Spleen (tissue), 11 donors: ENCODE results near the gene BTRC. TPM values are rescaled to one million over a fixed set of nuclear protein-coding genes. Genes with fewer than 3 reads are reported as not detected.

ENCODE experiments used
- DNase-seq: peaks from one replicate; pipeline ENCODE4 v3.0.0-alpha.2; 2020
- H3K27ac ChIP-seq, 8 donors: fragments of 200-600 bp; sonication (generic) in 7 of 8; 1 replicate in 4 of 8; 2 replicates in 4 of 8; pipeline versions ENCODE4 v1.5.0 to v1.8.0; 2016 to 2021; ENCODE audit warnings: inconsistent platforms in 4 of 8, mild to moderate bottlenecking in 4 of 8, moderate library complexity in 1 of 8
- H3K27me3 ChIP-seq, 7 donors: fragments of 200-600 bp; sonication (generic) in 6 of 7; replicated peaks in 1 of 7; 1 replicate in 4 of 7; 2 replicates in 3 of 7; pipeline versions ENCODE4 v1.5.0 to v1.8.0; 2016 to 2021; ENCODE audit warnings: inconsistent platforms in 3 of 7, mild to moderate bottlenecking in 1 of 7
- H3K36me3 ChIP-seq, 6 donors: fragments of 200-600 bp; sonication (generic) in 5 of 6; 1 replicate in 4 of 6; 2 replicates in 2 of 6; pipeline versions ENCODE4 v1.5.0 to v1.8.0; 2016 to 2021; ENCODE audit warnings: inconsistent platforms in 2 of 6
- H3K4me1 ChIP-seq, 6 donors: fragments of 200-600 bp; sonication (generic) in 5 of 6; 1 replicate in 3 of 6; 2 replicates in 3 of 6; pipeline versions ENCODE4 v1.5.0 to v1.8.0; 2016 to 2021; ENCODE audit warnings: inconsistent platforms in 3 of 6
- H3K4me3 ChIP-seq, 8 donors: fragments of 200-600 bp; sonication (generic) in 7 of 8; 1 replicate in 4 of 8; 2 replicates in 4 of 8; pipeline versions ENCODE4 v1.5.0 to v1.8.0; 2016 to 2021; ENCODE audit warnings: inconsistent platforms in 4 of 8, mild to moderate bottlenecking in 4 of 8, moderate library complexity in 2 of 8
- H3K9me3 ChIP-seq, 8 donors: fragments of 200-600 bp; sonication (generic) in 7 of 8; 1 replicate in 4 of 8; 2 replicates in 4 of 8; pipeline versions ENCODE4 v1.5.0 to v1.8.0; 2016 to 2021; ENCODE audit warnings: inconsistent platforms in 4 of 8
- POLR2A ChIP-seq, 3 donors: fragments of 450-650 bp; IDR thresholded peaks; one replicate each; pipeline ENCODE4 v1.5.1; 2017; ENCODE audit warnings: antibody characterized with exemption in 3 of 3, mild to moderate bottlenecking in 1 of 3
- POLR2AphosphoS5 ChIP-seq, 3 donors: sonication (generic); formaldehyde crosslinking; IDR thresholded peaks; one replicate each; pipeline ENCODE4 v1.5.1; 2017; ENCODE audit warnings: antibody characterized with exemption in 3 of 3
- WGBS, 5 donors: extraction: QIAGEN DNeasy Blood & Tissue Kit in 3 of 5; methylation state at CpG; one replicate each; pipeline versions ENCODE4 v1.1.5 to v1.1.7; 2013 to 2018; 5-methylcytosine and 5-hydroxymethylcytosine counted together
- intact Hi-C: fragments of 100-400 bp; cut with DNase I; formaldehyde crosslinking; loops from one replicate; pipeline ENCODE4 v1.15.0; 2023; ENCODE audit warnings: low total_unique reads
- polyA plus RNA-seq, 3 donors: library from polyadenylated mRNA; stranded (reverse); fragments of 200-250 nt; gene quantifications; one replicate each; pipeline ENCODE4 v1.2.1, GENCODE V29; 2013
- total RNA-seq, 7 donors: library from RNA; depleted of rRNA in 3 of 7; stranded (reverse); fragments of >200 nt in 3 of 7; fragmentation: NEBNext Ultra II Directional in 4 of 7; extraction: Animal tissue kit (Norgen Biotek cat#: 25700) in 4 of 7; gene quantifications; one replicate each; pipeline versions ENCODE4 v1.1.0 to v1.2.1, GENCODE V29; 2016 to 2021
- TF ChIP-seq, protein P1 (sequence below), 11 experiments: fragments of 200-600 bp in 7 of 11; fragments of 450-650 bp in 4 of 11; sonication (generic) in 4 of 11; IDR thresholded peaks in 8 of 11; conservative IDR thresholded peaks in 3 of 11; 1 replicate in 7 of 11; 2 replicates in 4 of 11; pipeline versions ENCODE4 v1.4.0 to v1.8.0; 2016 to 2021; ENCODE audit warnings: antibody characterized with exemption in 11 of 11, inconsistent platforms in 4 of 11, mild to moderate bottlenecking in 1 of 11
- donor health status: healthy with polysubstance abuse.
- donor health status: DM: no; HTN: no; CAD: no; lungs with moderate emphysema.
- donor health status: DM: no; HTN: no; CAD: no.
- donor health status: Bipolar disorder and iron deficiency.
- donor health status: healthy.
- donor health status: DM: no; HTN: no; CAD: no.
- donor health status: DM: yes; HTN: yes; CAD: no.

The BTRC gene
- total and polyA plus RNA-seq, 10 donors = 2.7 to 23.9 (median 19.3) TPM

DNA sequence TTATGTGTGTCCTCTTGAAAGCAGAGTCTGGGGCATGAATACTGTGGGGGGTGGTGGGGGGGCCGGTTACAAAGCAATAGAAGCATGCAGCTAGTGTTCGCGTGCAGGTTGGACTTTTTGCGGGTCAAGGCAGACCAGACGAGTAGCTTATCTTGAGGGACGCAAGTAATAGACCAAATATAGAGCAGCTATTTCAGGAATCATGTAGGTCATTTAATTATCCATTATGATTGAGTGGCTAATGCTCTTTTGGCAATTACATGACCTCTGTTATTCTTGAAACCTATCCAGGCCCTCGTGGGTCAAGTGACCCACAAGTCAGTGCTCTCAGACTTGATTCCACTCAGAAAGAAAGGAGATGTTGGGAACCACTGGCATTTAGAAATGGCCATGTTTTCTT is 93.0 kb downstream of the BTRC start:
- WGBS, 5 donors = 72 to 83% (median 77%) methylated on average over 7 of the region's 7 CpGs
- H3K27me3 ChIP-seq = no peaks in the 10 kb centered on the region
- H3K4me3 ChIP-seq = no peak overlapping the region
- no peak for DNase-seq
- no peaks in the 10 kb centered on the region for H3K9me3 ChIP-seq
- peaks cover 0 to 19% (median 5%) of the 10 kb centered on the region in 6 donors for H3K4me1 ChIP-seq
- H3K36me3 ChIP-seq = no peaks in the 10 kb centered on the region
- TF ChIP-seq, protein P1, sequence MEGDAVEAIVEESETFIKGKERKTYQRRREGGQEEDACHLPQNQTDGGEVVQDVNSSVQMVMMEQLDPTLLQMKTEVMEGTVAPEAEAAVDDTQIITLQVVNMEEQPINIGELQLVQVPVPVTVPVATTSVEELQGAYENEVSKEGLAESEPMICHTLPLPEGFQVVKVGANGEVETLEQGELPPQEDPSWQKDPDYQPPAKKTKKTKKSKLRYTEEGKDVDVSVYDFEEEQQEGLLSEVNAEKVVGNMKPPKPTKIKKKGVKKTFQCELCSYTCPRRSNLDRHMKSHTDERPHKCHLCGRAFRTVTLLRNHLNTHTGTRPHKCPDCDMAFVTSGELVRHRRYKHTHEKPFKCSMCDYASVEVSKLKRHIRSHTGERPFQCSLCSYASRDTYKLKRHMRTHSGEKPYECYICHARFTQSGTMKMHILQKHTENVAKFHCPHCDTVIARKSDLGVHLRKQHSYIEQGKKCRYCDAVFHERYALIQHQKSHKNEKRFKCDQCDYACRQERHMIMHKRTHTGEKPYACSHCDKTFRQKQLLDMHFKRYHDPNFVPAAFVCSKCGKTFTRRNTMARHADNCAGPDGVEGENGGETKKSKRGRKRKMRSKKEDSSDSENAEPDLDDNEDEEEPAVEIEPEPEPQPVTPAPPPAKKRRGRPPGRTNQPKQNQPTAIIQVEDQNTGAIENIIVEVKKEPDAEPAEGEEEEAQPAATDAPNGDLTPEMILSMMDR (IDR thresholded peaks at IDR 0.05 in 8 of 11, conservative IDR thresholded peaks at IDR 0.05 in 3 of 11) = no peak
- TF ChIP-seq POLR2AphosphoS5 (IDR thresholded peaks at IDR 0.05) = no peak
- TF ChIP-seq POLR2A (IDR thresholded peaks at IDR 0.05) = no peak
- H3K27ac ChIP-seq = no peak overlapping the region
- intact Hi-C loops = no loop called here

- no peak for DNase-seq
- WGBS, 5 donors = 95 to 98% (median 98%) methylated on average over 2 of the region's 2 CpGs
Measured at GRCh38 chr10:101447477-101447876, 93.5 kb downstream of the BTRC start.

DNA sequence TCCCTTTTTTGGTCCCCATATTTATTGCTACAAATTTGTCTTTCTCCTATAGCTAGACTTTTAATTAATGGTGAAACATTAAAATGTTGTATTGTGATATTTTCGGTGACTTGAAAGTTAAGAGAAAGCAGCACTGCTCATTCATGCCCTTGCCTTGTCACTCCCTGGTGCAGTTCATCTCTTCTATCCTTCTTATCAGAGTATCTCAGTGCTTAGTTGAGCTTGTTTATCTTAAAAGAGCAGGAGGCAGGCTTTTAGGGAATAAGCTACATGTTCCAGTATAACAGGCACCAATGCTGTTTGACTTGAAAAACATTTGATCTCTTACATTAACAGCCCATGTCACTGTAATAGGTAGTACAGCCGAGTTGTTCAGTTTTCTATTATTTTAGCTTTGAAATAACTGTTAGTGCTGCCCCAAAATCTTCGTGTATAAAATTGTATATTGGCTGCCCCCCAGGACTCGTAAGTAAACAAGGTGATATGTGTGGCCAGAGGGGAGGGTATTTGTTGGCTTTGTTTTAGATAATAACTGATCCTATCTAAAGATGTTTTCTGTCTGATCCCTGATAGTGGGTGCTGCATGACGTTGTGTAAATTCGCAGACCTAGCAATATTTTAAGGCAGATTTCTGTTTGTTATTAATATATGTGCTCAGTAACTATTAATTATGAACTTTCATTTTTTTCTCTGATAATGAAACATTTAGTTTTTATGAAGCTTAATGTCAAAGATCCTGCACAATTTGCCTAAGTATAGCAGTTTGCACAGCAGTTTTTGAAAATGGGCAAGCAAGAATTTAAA is 96.5 kb downstream of the BTRC start:
- Histone ChIP-seq H3K4me3 (no peak overlapping the region), H3K9me3 (no peaks in the 10 kb centered on the region), H3K36me3 (no peaks in the 10 kb centered on the region), H3K27ac (no peak overlapping the region), H3K27me3 (no peaks in the 10 kb centered on the region), H3K4me1 (peaks cover 0 to 41% (median 5%) of the 10 kb centered on the region in 6 donors)
- WGBS, 5 donors = 74 to 89% (median 77%) methylated on average over 6 of the region's 6 CpGs
- TF ChIP-seq, protein P1 (IDR thresholded peaks at IDR 0.05 in 8 of 11, conservative IDR thresholded peaks at IDR 0.05 in 3 of 11) = no peak
- TF ChIP-seq POLR2A (IDR thresholded peaks at IDR 0.05) (no peak), POLR2AphosphoS5 (IDR thresholded peaks at IDR 0.05) (no peak)
- intact Hi-C loops = no loop called here
- no peak for DNase-seq

More at GRCh38 chr10:101447477-101447876, 93.5 kb downstream of the BTRC start:
- Histone ChIP-seq H3K36me3 (no peaks in the 10 kb centered on the region), H3K4me3 (no peak overlapping the region), H3K9me3 (no peaks in the 10 kb centered on the region), H3K4me1 (peaks cover 0 to 20% (median 2%) of the 10 kb centered on the region in 6 donors), H3K27ac (no peak overlapping the region), H3K27me3 (no peaks in the 10 kb centered on the region)
- intact Hi-C loops = no loop called here
- TF ChIP-seq, protein P1 (IDR thresholded peaks at IDR 0.05 in 8 of 11, conservative IDR thresholded peaks at IDR 0.05 in 3 of 11) = no peak

GRCh38 chr10:101451261-101451660 is 97.3 kb downstream of the BTRC start:
- no peak overlapping the region for H3K4me3 ChIP-seq
- H3K9me3 ChIP-seq = no peaks in the 10 kb centered on the region
- DNase-seq = no peak
- no peaks in the 10 kb centered on the region for H3K27me3 ChIP-seq
- H3K27ac ChIP-seq = no peak overlapping the region
- intact Hi-C loops = no loop called here
- 89 to 100% (median 93%) methylated on average over 1 of the region's 1 CpG for WGBS, 5 donors
- no peaks in the 10 kb centered on the region for H3K36me3 ChIP-seq
- H3K4me1 ChIP-seq = peaks cover 0 to 41% (median 5%) of the 10 kb centered on the region in 6 donors
- TF ChIP-seq POLR2A (IDR thresholded peaks at IDR 0.05) (no peak), POLR2AphosphoS5 (IDR thresholded peaks at IDR 0.05) (no peak)
- TF ChIP-seq, protein P1 (IDR thresholded peaks at IDR 0.05 in 8 of 11, conservative IDR thresholded peaks at IDR 0.05 in 3 of 11) = no peak
